Measurements from ENCODE around the gene PLCG1.

Gene PLCG1

DNA sequence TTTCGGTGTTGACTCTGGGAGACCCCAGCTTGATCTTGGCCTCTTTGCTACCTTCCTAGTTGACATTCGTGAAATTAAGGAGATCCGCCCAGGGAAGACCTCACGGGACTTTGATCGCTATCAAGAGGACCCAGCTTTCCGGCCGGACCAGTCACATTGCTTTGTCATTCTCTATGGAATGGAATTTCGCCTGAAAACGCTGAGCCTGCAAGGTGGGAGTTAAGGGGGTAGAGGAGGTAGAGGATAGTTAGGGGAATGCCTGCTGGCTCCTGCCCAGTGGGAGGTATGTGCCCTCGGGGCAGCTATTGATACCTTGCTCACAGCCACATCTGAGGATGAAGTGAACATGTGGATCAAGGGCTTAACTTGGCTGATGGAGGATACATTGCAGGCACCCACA lies 22.2 kb downstream of the PLCG1 start:
- Mint-ChIP-seq H3K4me3 (no peak overlapping the region), H3K36me3 (ENCODE audit: low read depth) (peaks cover 45% of the 10 kb centered on the region), H3K27me3 (ENCODE audit: low read depth) (no peaks in the 10 kb centered on the region), H3K27ac (no peak overlapping the region), H3K9me3 (no peaks in the 10 kb centered on the region), H3K4me1 (peaks cover 31% of the 10 kb centered on the region)
- TF ChIP-seq, protein P1, sequence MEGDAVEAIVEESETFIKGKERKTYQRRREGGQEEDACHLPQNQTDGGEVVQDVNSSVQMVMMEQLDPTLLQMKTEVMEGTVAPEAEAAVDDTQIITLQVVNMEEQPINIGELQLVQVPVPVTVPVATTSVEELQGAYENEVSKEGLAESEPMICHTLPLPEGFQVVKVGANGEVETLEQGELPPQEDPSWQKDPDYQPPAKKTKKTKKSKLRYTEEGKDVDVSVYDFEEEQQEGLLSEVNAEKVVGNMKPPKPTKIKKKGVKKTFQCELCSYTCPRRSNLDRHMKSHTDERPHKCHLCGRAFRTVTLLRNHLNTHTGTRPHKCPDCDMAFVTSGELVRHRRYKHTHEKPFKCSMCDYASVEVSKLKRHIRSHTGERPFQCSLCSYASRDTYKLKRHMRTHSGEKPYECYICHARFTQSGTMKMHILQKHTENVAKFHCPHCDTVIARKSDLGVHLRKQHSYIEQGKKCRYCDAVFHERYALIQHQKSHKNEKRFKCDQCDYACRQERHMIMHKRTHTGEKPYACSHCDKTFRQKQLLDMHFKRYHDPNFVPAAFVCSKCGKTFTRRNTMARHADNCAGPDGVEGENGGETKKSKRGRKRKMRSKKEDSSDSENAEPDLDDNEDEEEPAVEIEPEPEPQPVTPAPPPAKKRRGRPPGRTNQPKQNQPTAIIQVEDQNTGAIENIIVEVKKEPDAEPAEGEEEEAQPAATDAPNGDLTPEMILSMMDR (IDR thresholded peaks at IDR 0.05; ENCODE audit: unreplicated experiment in 3 of 3) = no peak

DNA sequence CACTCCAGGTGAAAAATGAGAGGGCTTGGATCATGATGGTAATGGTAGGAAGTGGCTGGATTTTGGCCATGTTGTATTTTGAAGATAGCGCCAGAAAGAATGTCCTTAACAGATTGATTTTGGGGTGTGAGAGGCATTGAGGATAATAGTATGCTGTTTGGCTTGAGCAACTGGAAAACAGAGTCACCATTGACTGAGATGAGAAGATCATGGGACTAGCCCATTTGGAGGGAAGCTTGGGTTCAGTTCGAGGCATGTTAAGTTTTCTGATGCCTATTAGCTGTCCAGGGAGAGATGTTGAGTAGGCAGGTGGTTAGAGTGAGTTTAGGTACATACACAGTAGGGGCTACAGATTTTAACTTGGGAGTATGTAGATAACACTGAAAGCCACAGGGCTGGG lies 23.3 kb downstream of the PLCG1 start:
- Mint-ChIP-seq H3K27me3 (ENCODE audit: low read depth) (no peaks in the 10 kb centered on the region), H3K36me3 (ENCODE audit: low read depth) (peaks cover 53% of the 10 kb centered on the region), H3K27ac (no peak overlapping the region), H3K4me1 (peaks cover 19% of the 10 kb centered on the region), H3K9me3 (no peaks in the 10 kb centered on the region), H3K4me3 (no peak overlapping the region)
- TF ChIP-seq, protein P1 (IDR thresholded peaks at IDR 0.05; ENCODE audit: unreplicated experiment in 3 of 3) = no peak

DNA sequence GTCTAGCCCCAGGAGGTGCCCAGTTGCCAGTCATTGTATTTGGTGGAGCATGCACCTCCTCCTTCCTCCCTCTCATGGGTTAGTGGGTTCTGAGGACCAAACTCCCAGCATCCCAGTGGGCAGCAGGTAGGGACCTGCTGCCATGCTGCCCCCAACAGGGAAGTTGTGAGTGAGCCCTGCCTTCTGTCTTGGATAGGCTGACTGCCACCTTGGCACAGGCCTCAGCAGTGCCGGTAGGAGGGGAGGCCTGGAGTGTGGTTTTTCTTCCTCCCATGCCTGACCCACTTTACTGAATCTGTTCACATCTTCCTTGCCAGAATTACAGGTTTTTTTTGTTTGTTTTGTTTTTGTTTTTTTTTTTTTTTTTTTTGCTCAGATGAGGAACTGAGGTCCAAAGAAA lies 24.5 kb downstream of the PLCG1 start:
- Mint-ChIP-seq H3K27ac (peak overlapping the region in 1 of 3 experiments; percentile 74), H3K27me3 (ENCODE audit: low read depth) (no peaks in the 10 kb centered on the region), H3K36me3 (ENCODE audit: low read depth) (peaks cover 63% of the 10 kb centered on the region), H3K4me3 (no peak overlapping the region), H3K4me1 (peaks cover 12% of the 10 kb centered on the region), H3K9me3 (no peaks in the 10 kb centered on the region)
- TF ChIP-seq, protein P1 (IDR thresholded peaks at IDR 0.05; ENCODE audit: unreplicated experiment in 3 of 3) = no peak

DNA sequence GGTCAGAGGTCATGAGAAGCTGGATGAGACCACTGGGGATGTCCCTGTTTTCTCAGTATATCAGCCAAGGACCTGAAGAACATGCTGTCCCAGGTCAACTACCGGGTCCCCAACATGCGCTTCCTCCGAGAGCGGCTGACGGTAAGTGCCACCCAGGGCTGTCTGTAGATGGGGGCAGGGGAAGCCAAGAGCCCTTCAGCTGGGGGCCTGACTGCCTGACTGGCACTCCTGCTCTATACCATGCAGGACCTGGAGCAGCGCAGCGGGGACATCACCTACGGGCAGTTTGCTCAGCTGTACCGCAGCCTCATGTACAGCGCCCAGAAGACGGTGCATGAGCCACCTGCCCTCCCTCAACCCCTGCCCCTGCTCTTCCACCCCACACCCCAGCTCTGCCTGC lies 25.1 kb downstream of the PLCG1 start:
- TF ChIP-seq, protein P1 (IDR thresholded peaks at IDR 0.05; ENCODE audit: unreplicated experiment in 3 of 3) = no peak
- H3K36me3 Mint-ChIP-seq (ENCODE audit: low read depth) = peaks cover 68% of the 10 kb centered on the region
- H3K27ac Mint-ChIP-seq = no peak overlapping the region
- no peaks in the 10 kb centered on the region for H3K9me3 Mint-ChIP-seq
- no peak overlapping the region for H3K4me3 Mint-ChIP-seq
- H3K4me1 Mint-ChIP-seq = peaks cover 6% of the 10 kb centered on the region
- H3K27me3 Mint-ChIP-seq (ENCODE audit: low read depth) = no peaks in the 10 kb centered on the region

DNA sequence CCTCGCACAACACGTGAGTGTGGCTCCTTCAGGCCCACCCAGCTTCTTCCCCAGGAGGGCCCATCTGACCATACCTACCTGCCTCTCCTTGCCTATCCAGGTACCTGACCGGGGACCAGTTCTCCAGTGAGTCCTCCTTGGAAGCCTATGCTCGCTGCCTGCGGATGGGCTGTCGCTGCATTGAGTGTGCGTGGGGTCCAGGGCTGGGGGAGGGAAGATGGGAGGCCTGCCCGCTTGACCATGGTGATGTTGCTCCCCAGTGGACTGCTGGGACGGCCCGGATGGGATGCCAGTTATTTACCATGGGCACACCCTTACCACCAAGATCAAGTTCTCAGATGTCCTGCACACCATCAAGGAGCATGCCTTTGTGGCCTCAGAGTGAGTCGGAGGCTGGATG lies 26.5 kb downstream of the PLCG1 start:
- H3K9me3 Mint-ChIP-seq = no peaks in the 10 kb centered on the region
- peaks cover 75% of the 10 kb centered on the region for H3K36me3 Mint-ChIP-seq (ENCODE audit: low read depth)
- no peak overlapping the region for H3K27ac Mint-ChIP-seq
- H3K4me3 Mint-ChIP-seq = no peak overlapping the region
- H3K4me1 Mint-ChIP-seq = no peaks in the 10 kb centered on the region
- H3K27me3 Mint-ChIP-seq (ENCODE audit: low read depth) = no peaks in the 10 kb centered on the region
- TF ChIP-seq, protein P1 (IDR thresholded peaks at IDR 0.05; ENCODE audit: unreplicated experiment in 3 of 3) = no peak

DNA sequence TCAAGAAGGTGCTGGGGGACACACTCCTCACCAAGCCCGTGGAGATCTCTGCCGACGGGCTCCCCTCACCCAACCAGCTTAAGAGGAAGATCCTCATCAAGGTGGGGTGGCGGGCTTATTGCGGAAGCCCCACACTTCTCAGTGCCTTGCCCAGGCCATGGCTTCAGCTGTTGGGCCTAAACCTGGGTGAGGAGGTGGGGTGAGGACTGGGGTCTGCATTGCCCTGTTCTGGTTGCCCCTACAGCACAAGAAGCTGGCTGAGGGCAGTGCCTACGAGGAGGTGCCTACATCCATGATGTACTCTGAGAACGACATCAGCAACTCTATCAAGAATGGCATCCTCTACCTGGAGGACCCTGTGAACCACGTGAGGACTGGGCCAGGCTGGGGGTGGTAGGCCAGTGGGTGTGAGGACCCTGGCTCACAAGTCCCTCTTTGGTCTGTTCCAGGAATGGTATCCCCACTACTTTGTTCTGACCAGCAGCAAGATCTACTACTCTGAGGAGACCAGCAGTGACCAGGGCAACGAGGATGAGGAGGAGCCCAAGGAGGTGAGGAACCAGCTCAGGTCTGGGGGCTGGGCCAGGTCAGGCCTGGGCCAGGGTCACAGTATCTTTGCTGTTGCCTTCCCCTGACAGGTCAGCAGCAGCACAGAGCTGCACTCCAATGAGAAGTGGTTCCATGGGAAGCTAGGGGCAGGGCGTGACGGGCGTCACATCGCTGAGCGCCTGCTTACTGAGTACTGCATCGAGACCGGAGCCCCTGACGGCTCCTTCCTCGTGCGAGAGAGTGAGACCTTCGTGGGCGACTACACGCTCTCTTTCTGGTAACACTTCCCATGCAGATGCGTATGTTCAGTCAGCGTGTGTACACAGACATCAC lies 27.9 kb downstream of the PLCG1 start:
- no peaks in the 10 kb centered on the region for H3K9me3 Mint-ChIP-seq
- H3K36me3 Mint-ChIP-seq (ENCODE audit: low read depth) = peaks cover 79% of the 10 kb centered on the region
- no peaks in the 10 kb centered on the region for H3K4me1 Mint-ChIP-seq
- no peak overlapping the region for H3K4me3 Mint-ChIP-seq
- TF ChIP-seq, protein P1 (IDR thresholded peaks at IDR 0.05; ENCODE audit: unreplicated experiment in 3 of 3) = no peak
- H3K27ac Mint-ChIP-seq = no peak overlapping the region
- H3K27me3 Mint-ChIP-seq (ENCODE audit: low read depth) = no peaks in the 10 kb centered on the region

All from nephron (organoid).